Adrenal gland (tissue), 5 donors: ENCODE measurements around the gene NYNRIN.

ENCODE experiments used
- POLR2A ChIP-seq, 2 donors: fragments of 450-650 bp; IDR thresholded peaks; one replicate each; pipeline ENCODE4 v1.6.1; 2017; ENCODE audit warnings: antibody characterized with exemption in 2 of 2, mild to moderate bottlenecking in 2 of 2, moderate library complexity in 1 of 2
- TF ChIP-seq, protein P1 (sequence below), 6 experiments: fragments of 450-650 bp in 4 of 6; fragments of 200-600 bp in 2 of 6; sonication (generic) in 1 of 6; IDR thresholded peaks; 1 replicate in 5 of 6; 2 replicates in 1 of 6; pipeline versions ENCODE4 v1.5.1 to v1.8.0; 2016 to 2021; ENCODE audit warnings: antibody characterized with exemption in 6 of 6, mild to moderate bottlenecking in 2 of 6, moderate library complexity in 1 of 6
- donor health status: DM: no; HTN: no; CAD: no.

DNA sequence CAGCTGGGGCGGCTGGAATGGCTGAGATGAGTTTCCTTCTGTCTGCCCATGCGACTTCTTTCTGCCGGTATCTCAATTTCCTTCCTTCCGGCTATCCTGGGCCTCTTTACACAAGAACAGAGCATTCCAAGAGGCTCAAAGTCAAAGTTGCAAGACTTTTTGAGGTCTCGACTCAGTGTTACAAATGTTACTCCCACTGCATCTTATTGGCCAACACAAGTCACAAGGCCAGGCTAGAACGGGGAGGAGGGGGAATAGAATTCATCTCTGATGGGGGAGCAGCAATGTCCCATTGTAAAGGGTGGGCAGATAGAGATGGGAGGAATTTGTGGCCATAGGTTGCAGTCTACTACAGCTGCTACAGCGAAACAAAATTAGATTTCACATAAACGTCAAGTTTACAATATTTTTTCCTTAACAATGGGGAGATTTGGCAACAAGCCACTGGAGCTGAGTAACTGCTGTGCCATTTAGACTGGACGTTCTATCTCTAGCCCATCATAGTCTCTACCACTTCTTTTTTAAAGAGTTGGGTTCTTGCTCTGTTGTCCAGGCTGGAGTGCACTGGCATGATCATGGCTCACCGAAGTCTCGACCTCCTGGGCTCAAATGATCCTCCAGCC, 9.5 kb upstream of the NYNRIN start:
- TF ChIP-seq, protein P1, sequence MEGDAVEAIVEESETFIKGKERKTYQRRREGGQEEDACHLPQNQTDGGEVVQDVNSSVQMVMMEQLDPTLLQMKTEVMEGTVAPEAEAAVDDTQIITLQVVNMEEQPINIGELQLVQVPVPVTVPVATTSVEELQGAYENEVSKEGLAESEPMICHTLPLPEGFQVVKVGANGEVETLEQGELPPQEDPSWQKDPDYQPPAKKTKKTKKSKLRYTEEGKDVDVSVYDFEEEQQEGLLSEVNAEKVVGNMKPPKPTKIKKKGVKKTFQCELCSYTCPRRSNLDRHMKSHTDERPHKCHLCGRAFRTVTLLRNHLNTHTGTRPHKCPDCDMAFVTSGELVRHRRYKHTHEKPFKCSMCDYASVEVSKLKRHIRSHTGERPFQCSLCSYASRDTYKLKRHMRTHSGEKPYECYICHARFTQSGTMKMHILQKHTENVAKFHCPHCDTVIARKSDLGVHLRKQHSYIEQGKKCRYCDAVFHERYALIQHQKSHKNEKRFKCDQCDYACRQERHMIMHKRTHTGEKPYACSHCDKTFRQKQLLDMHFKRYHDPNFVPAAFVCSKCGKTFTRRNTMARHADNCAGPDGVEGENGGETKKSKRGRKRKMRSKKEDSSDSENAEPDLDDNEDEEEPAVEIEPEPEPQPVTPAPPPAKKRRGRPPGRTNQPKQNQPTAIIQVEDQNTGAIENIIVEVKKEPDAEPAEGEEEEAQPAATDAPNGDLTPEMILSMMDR (IDR thresholded peaks at IDR 0.05), result no peak
- TF ChIP-seq POLR2A (IDR thresholded peaks at IDR 0.05), result no peak
